ENCODE measurements around the gene ZNF688. TPM values are rescaled to one million over a fixed set of nuclear protein-coding genes. Genes with fewer than 3 reads are reported as not detected.

Gene ZNF688
- total and polyA plus RNA-seq, 2 of the 13 experiments (the other 11 are each of a cell fraction or from before 2014, with no cell fraction given) = 2.4 to 5.4 TPM

DNA sequence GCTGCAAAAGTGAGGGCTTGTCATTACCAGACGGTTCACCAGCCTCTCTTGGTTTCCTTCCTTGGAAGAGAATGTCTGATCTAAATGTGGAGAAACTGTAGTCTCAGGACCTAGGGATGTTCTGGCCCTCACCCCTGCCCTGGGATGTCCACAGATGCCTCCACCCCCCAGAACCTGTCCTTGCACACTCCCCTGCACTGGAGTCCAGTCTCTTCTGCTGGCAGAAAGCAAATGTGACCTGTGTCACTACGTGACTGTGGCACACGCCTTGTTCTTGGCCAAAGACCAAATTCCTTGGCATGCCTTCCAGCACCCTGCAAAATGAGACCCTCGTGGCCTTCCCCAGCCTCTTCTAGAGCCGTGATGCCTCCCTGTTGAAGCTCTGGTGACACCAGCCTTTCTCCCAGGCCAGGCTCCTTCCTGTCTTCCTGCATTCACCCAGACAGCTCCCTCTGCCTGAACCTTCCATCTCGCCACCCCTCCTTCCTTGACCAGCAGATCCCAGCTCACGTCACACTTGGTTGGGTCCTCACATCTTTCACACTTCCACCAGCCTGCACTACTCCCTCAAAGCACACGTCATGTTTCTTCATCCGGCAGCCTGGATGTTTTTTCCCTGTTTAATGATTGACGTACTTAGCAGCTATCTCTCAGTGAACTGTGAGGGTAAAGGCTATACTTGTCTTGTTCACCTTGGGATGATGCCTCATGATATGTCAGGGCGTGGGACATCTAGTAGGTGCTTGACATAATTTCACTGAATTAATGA is 49.5 kb downstream of the ZNF688 start (continued):
- TF ChIP-seq, protein P1, sequence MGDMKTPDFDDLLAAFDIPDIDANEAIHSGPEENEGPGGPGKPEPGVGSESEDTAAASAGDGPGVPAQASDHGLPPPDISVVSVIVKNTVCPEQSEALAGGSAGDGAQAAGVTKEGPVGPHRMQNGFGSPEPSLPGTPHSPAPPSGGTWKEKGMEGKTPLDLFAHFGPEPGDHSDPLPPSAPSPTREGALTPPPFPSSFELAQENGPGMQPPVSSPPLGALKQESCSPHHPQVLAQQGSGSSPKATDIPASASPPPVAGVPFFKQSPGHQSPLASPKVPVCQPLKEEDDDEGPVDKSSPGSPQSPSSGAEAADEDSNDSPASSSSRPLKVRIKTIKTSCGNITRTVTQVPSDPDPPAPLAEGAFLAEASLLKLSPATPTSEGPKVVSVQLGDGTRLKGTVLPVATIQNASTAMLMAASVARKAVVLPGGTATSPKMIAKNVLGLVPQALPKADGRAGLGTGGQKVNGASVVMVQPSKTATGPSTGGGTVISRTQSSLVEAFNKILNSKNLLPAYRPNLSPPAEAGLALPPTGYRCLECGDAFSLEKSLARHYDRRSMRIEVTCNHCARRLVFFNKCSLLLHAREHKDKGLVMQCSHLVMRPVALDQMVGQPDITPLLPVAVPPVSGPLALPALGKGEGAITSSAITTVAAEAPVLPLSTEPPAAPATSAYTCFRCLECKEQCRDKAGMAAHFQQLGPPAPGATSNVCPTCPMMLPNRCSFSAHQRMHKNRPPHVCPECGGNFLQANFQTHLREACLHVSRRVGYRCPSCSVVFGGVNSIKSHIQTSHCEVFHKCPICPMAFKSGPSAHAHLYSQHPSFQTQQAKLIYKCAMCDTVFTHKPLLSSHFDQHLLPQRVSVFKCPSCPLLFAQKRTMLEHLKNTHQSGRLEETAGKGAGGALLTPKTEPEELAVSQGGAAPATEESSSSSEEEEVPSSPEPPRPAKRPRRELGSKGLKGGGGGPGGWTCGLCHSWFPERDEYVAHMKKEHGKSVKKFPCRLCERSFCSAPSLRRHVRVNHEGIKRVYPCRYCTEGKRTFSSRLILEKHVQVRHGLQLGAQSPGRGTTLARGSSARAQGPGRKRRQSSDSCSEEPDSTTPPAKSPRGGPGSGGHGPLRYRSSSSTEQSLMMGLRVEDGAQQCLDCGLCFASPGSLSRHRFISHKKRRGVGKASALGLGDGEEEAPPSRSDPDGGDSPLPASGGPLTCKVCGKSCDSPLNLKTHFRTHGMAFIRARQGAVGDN (CRISPR knock-in tag; IDR thresholded peaks at IDR 0.05) = peak; percentile 97
- TF ChIP-seq, protein P2, sequence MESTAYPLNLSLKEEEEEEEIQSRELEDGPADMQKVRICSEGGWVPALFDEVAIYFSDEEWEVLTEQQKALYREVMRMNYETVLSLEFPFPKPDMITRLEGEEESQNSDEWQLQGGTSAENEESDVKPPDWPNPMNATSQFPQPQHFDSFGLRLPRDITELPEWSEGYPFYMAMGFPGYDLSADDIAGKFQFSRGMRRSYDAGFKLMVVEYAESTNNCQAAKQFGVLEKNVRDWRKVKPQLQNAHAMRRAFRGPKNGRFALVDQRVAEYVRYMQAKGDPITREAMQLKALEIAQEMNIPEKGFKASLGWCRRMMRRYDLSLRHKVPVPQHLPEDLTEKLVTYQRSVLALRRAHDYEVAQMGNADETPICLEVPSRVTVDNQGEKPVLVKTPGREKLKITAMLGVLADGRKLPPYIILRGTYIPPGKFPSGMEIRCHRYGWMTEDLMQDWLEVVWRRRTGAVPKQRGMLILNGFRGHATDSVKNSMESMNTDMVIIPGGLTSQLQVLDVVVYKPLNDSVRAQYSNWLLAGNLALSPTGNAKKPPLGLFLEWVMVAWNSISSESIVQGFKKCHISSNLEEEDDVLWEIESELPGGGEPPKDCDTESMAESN (CRISPR knock-in tag; conservative IDR thresholded peaks at IDR 0.05) = 0 out of 2 replicates have a peak, but pooled peaks have one; percentile 40
- TF ChIP-seq ZNF839 (CRISPR knock-in tag; IDR thresholded peaks at IDR 0.05; ENCODE audit: borderline replicate concordance) (no peak), NR2F6 (IDR thresholded peaks at IDR 0.05) (0 out of 2 replicates have a peak, but pooled peaks have one; percentile 19), NR2F6 (CRISPR knock-in tag; IDR thresholded peaks at IDR 0.05) (peak; percentile 35), SMAD3 (CRISPR knock-in tag; IDR thresholded peaks at IDR 0.05) (peak; percentile 62; the same call in 1 of the 2 replicates), HOXA3 (CRISPR knock-in tag; IDR thresholded peaks at IDR 0.05) (peak; percentile 98), SOX5 (CRISPR knock-in tag; IDR thresholded peaks at IDR 0.05; ENCODE audit: borderline replicate concordance) (peak; percentile 28; the same call in 1 of the 2 replicates), SNRNP70 (IDR thresholded peaks at IDR 0.05; ENCODE audit: low read depth, low read length) (no peak), DNMT1 (CRISPR knock-in tag; IDR thresholded peaks at IDR 0.05) (no peak), ATAD3A (CRISPR knock-in tag; IDR thresholded peaks at IDR 0.05) (no peak), ZMYM2 (CRISPR knock-in tag; IDR thresholded peaks at IDR 0.05) (peak; percentile 34; the same call in 1 of the 2 replicates), SMARCC2 (IDR thresholded peaks at IDR 0.05) (no peak), ZNF232 (CRISPR knock-in tag; IDR thresholded peaks at IDR 0.05; ENCODE audit: borderline replicate concordance) (no peak)
- TF ChIP-seq, protein P3, sequence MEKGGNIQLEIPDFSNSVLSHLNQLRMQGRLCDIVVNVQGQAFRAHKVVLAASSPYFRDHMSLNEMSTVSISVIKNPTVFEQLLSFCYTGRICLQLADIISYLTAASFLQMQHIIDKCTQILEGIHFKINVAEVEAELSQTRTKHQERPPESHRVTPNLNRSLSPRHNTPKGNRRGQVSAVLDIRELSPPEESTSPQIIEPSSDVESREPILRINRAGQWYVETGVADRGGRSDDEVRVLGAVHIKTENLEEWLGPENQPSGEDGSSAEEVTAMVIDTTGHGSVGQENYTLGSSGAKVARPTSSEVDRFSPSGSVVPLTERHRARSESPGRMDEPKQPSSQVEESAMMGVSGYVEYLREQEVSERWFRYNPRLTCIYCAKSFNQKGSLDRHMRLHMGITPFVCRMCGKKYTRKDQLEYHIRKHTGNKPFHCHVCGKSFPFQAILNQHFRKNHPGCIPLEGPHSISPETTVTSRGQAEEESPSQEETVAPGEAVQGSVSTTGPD (CRISPR knock-in tag; IDR thresholded peaks at IDR 0.05) = peak; percentile 53; the same call in 1 of the 2 replicates
- TF ChIP-seq, protein P4, sequence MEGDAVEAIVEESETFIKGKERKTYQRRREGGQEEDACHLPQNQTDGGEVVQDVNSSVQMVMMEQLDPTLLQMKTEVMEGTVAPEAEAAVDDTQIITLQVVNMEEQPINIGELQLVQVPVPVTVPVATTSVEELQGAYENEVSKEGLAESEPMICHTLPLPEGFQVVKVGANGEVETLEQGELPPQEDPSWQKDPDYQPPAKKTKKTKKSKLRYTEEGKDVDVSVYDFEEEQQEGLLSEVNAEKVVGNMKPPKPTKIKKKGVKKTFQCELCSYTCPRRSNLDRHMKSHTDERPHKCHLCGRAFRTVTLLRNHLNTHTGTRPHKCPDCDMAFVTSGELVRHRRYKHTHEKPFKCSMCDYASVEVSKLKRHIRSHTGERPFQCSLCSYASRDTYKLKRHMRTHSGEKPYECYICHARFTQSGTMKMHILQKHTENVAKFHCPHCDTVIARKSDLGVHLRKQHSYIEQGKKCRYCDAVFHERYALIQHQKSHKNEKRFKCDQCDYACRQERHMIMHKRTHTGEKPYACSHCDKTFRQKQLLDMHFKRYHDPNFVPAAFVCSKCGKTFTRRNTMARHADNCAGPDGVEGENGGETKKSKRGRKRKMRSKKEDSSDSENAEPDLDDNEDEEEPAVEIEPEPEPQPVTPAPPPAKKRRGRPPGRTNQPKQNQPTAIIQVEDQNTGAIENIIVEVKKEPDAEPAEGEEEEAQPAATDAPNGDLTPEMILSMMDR (CRISPR knock-in tag; IDR thresholded peaks at IDR 0.05) = peak; percentile 34
- TF ChIP-seq, protein P5, sequence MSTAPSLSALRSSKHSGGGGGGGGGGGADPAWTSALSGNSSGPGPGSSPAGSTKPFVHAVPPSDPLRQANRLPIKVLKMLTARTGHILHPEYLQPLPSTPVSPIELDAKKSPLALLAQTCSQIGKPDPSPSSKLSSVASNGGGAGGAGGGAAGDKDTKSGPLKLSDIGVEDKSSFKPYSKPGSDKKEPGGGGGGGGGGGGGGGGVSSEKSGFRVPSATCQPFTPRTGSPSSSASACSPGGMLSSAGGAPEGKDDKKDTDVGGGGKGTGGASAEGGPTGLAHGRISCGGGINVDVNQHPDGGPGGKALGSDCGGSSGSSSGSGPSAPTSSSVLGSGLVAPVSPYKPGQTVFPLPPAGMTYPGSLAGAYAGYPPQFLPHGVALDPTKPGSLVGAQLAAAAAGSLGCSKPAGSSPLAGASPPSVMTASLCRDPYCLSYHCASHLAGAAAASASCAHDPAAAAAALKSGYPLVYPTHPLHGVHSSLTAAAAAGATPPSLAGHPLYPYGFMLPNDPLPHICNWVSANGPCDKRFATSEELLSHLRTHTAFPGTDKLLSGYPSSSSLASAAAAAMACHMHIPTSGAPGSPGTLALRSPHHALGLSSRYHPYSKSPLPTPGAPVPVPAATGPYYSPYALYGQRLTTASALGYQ (CRISPR knock-in tag; IDR thresholded peaks at IDR 0.05) = no peak

Measured in HepG2 (cell line).